Activated B cell treated with CpG ODN at 0.5 μM for 24 hours (primary cell): ENCODE measurements around the gene PDGFRB. TPM values are rescaled to one million over a fixed set of nuclear protein-coding genes. Genes with fewer than 3 reads are reported as not detected.

Experiments
- ATAC-seq: fragments of 200-7000 bp; cut with Tn5 transposase; one replicate; pipeline ENCODE4 v1.10.0; 2021; ENCODE audit warnings: low read depth, mild to moderate bottlenecking, moderate library complexity
- CTCF ChIA-PET: fragments of 350-600 bp; sonication (Branson Sonifier 250); formaldehyde crosslinking; loops from one replicate; lab custom pipeline; 2021; ENCODE audit warnings: antibody characterized with exemption; lab: Charles Lee
- POLR2A ChIA-PET: fragments of 350-600 bp; sonication (Branson Sonifier 250); formaldehyde crosslinking; loops from one replicate; lab custom pipeline; 2021; ENCODE audit warnings: antibody characterized with exemption; lab: Charles Lee
- DNase-seq: peaks from one replicate; pipeline ENCODE4 v3.0.0; 2022
- H3K27ac Mint-ChIP-seq: one replicate; pipeline ENCODE4 v1.8.0; 2020; ENCODE audit warnings: mixed read lengths
- H3K27me3 Mint-ChIP-seq: one replicate; pipeline ENCODE4 v1.8.0; 2021; ENCODE audit warnings: mixed read lengths
- H3K36me3 Mint-ChIP-seq: one replicate; pipeline ENCODE4 v1.8.0; 2021; ENCODE audit warnings: low read depth, mixed read lengths
- H3K4me1 Mint-ChIP-seq: one replicate; pipeline ENCODE4 v1.8.0; 2021; ENCODE audit warnings: mixed read lengths
- H3K4me3 Mint-ChIP-seq: one replicate; pipeline ENCODE4 v1.8.0; 2020; ENCODE audit warnings: mild to moderate bottlenecking, mixed read lengths
- H3K9me3 Mint-ChIP-seq: one replicate; pipeline ENCODE4 v1.8.0; 2020; ENCODE audit warnings: mixed read lengths
- CTCF ChIP-seq: fragments of 200-600 bp; IDR thresholded peaks from one replicate; pipeline ENCODE4 v1.8.0; 2022; ENCODE audit warnings: antibody characterized with exemption, mild to moderate bottlenecking
- intact Hi-C: fragments of 100-400 bp; cut with micrococcal nuclease; formaldehyde crosslinking; loops from one replicate; pipeline ENCODE4 v1.15.1; 2024
- total RNA-seq: library from RNA; stranded (reverse); gene quantifications from 2 replicates; pipeline ENCODE4 v1.2.3, GENCODE V29; 2022

The PDGFRB gene
- total RNA-seq, 1 donor from 2014 or later: 1.8 TPM

- ChIA-PET CTCF (no interaction called here), POLR2A (no interaction called here)
- H3K27me3 Mint-ChIP-seq: peaks cover 7% of the 10 kb centered on the region
- no peaks in the 10 kb centered on the region for H3K4me1 Mint-ChIP-seq
- no peak for DNase-seq
- intact Hi-C loops: no loop called here
- no peak overlapping the region for H3K4me3 Mint-ChIP-seq
- H3K27ac Mint-ChIP-seq: no peak overlapping the region
- H3K36me3 Mint-ChIP-seq: no peaks in the 10 kb centered on the region
- TF ChIP-seq CTCF: no peak
- H3K9me3 Mint-ChIP-seq: no peaks in the 10 kb centered on the region
- no peak for ATAC-seq
These were observed 22.1 kb upstream of the PDGFRB start for GRCh38 chr5:150177721-150178120.

- Mint-ChIP-seq H3K9me3 (no peaks in the 10 kb centered on the region), H3K27me3 (peaks cover 10% of the 10 kb centered on the region), H3K4me3 (no peak overlapping the region), H3K36me3 (no peaks in the 10 kb centered on the region), H3K27ac (no peak overlapping the region), H3K4me1 (no peaks in the 10 kb centered on the region)
- TF ChIP-seq CTCF: no peak
- ChIA-PET POLR2A (no interaction called here), CTCF (no interaction called here)
- no peak for ATAC-seq
- no peak for DNase-seq
- intact Hi-C loops: no loop called here
These were observed 21.3 kb upstream of the PDGFRB start for GRCh38 chr5:150176745-150177477.

GRCh38 chr5:150175536-150175935 lies 19.9 kb upstream of the PDGFRB start:
- no peak for TF ChIP-seq CTCF
- Mint-ChIP-seq H3K4me3 (no peak overlapping the region), H3K36me3 (no peaks in the 10 kb centered on the region), H3K4me1 (no peaks in the 10 kb centered on the region), H3K27ac (no peak overlapping the region), H3K9me3 (no peaks in the 10 kb centered on the region), H3K27me3 (peaks cover 14% of the 10 kb centered on the region)
- intact Hi-C loops: no loop called here
- no peak for DNase-seq
- POLR2A ChIA-PET: no interaction called here
- CTCF ChIA-PET: no interaction called here
- no peak for ATAC-seq

GRCh38 chr5:150175076-150175475 lies 19.4 kb upstream of the PDGFRB start:
- Mint-ChIP-seq H3K4me1 (no peaks in the 10 kb centered on the region), H3K4me3 (no peak overlapping the region), H3K9me3 (no peaks in the 10 kb centered on the region), H3K27ac (no peak overlapping the region), H3K36me3 (no peaks in the 10 kb centered on the region), H3K27me3 (peaks cover 17% of the 10 kb centered on the region)
- no peak for DNase-seq
- ChIA-PET CTCF (no interaction called here), POLR2A (no interaction called here)
- no peak for TF ChIP-seq CTCF
- intact Hi-C loops: no loop called here
- no peak for ATAC-seq

GRCh38 chr5:150174285-150174684 lies 18.6 kb upstream of the PDGFRB start:
- TF ChIP-seq CTCF: no peak
- ChIA-PET POLR2A (no interaction called here), CTCF (no interaction called here)
- Mint-ChIP-seq H3K27me3 (peaks cover 20% of the 10 kb centered on the region), H3K4me3 (no peak overlapping the region), H3K9me3 (no peaks in the 10 kb centered on the region), H3K27ac (no peak overlapping the region), H3K4me1 (no peaks in the 10 kb centered on the region), H3K36me3 (no peaks in the 10 kb centered on the region)
- intact Hi-C loops: no loop called here
- DNase-seq: no peak
- no peak for ATAC-seq
